MM.1S (cell line): ENCODE results near the gene ZNF428.

Experiments
- DNase-seq: peaks from one replicate; pipeline ENCODE4 v3.0.0-alpha.2; 2015
- H2AFZ ChIP-seq: fragments of 300-600 bp; sonication (generic); 2 replicates; pipeline ENCODE4 v1.6.0; 2016; ENCODE audit warnings: antibody characterized with exemption, low read length
- H3F3A ChIP-seq: fragments of 300-600 bp; sonication (generic); 2 replicates; pipeline ENCODE4 v1.6.1; 2016; ENCODE audit warnings: mild to moderate bottlenecking, antibody characterized with exemption, low read length, moderate library complexity, mixed read lengths; ENCODE audit not compliant: insufficient read depth
- H3K27ac ChIP-seq: fragments of 300-600 bp; sonication (generic); 2 replicates; pipeline ENCODE4 v1.5.1; 2016; ENCODE audit warnings: mild to moderate bottlenecking, low read length
- H3K27me3 ChIP-seq: fragments of 300-600 bp; sonication (generic); replicated peaks from 2 replicates; pipeline ENCODE4 v1.6.0; 2016; ENCODE audit warnings: low read length; ENCODE audit not compliant: insufficient read depth
- H3K36me3 ChIP-seq: fragments of 300-600 bp; sonication (generic); replicated peaks from 2 replicates; pipeline ENCODE4 v1.6.1; 2016; ENCODE audit warnings: mild to moderate bottlenecking, low read length, mixed read lengths; ENCODE audit not compliant: insufficient read depth
- H3K4me1 ChIP-seq: fragments of 300-600 bp; sonication (generic); 2 replicates; pipeline ENCODE4 v1.6.1; 2016; ENCODE audit warnings: low read length, mixed read lengths
- H3K4me2 ChIP-seq: fragments of 300-600 bp; sonication (generic); 2 replicates; pipeline ENCODE4 v1.6.0; 2016; ENCODE audit warnings: low read depth, low read length
- H3K4me3 ChIP-seq: fragments of 300-600 bp; sonication (generic); 2 replicates; pipeline ENCODE4 v1.5.1; 2016; ENCODE audit warnings: low read length, mixed read lengths
- H3K79me2 ChIP-seq: fragments of 300-600 bp; sonication (generic); 2 replicates; pipeline ENCODE4 v1.6.1; 2016; ENCODE audit warnings: mixed run types, low read length, mixed read lengths
- H3K9ac ChIP-seq: fragments of 300-600 bp; sonication (generic); 2 replicates; pipeline ENCODE4 v1.6.1; 2016; ENCODE audit warnings: low read length, mixed read lengths
- H3K9me2 ChIP-seq: fragments of 300-600 bp; sonication (generic); replicated peaks from 2 replicates; pipeline ENCODE4 v1.6.1; 2016; ENCODE audit warnings: mild to moderate bottlenecking, low read length, mixed read lengths; ENCODE audit not compliant: insufficient read depth
- H3K9me3 ChIP-seq: fragments of 300-600 bp; sonication (generic); replicated peaks from 2 replicates; pipeline ENCODE4 v1.6.1; 2016; ENCODE audit warnings: mild to moderate bottlenecking, low read length, mixed read lengths; ENCODE audit not compliant: insufficient read depth
- H4K20me1 ChIP-seq: fragments of 300-600 bp; sonication (generic); 2 replicates; pipeline ENCODE4 v1.6.1; 2016; ENCODE audit warnings: mild to moderate bottlenecking, low read length, moderate library complexity, mixed read lengths; ENCODE audit not compliant: insufficient read depth
- CTCF ChIP-seq: fragments of 300-600 bp; sonication (generic); IDR thresholded peaks from 2 replicates; pipeline ENCODE4 v1.5.1; 2016; ENCODE audit warnings: antibody characterized with exemption, low read length, mixed read lengths
- EZH2 ChIP-seq: fragments of 300-600 bp; sonication (generic); optimal IDR thresholded peaks from 2 replicates; pipeline ENCODE3; 2017; ENCODE audit warnings: low read depth, mild to moderate bottlenecking, antibody characterized with exemption, low read length, mixed read lengths
- EZH2phosphoT487 ChIP-seq: fragments of 300-600 bp; sonication (generic); IDR thresholded peaks from 2 replicates; pipeline ENCODE4 v1.6.1; 2018; ENCODE audit warnings: antibody characterized with exemption, low read length

ZNF428 gene

GRCh38 chr19:43648633-43649032, 29.2 kb upstream of the ZNF428 start:
- H2AFZ ChIP-seq: no peak overlapping the region

GRCh38 chr19:43644181-43644580, 24.8 kb upstream of the ZNF428 start:
- Histone ChIP-seq H2AFZ (no peak overlapping the region), H3K9me2 (no peaks in the 10 kb centered on the region), H3K9ac (no peak overlapping the region), H3K27me3 (peaks cover 12% of the 10 kb centered on the region), H3F3A (no peaks in the 10 kb centered on the region), H3K79me2 (no peaks in the 10 kb centered on the region), H3K4me3 (no peak overlapping the region), H3K4me1 (no peaks in the 10 kb centered on the region), H3K4me2 (no peak overlapping the region), H3K27ac (no peak overlapping the region), H4K20me1 (no peaks in the 10 kb centered on the region), H3K9me3 (no peaks in the 10 kb centered on the region), H3K36me3 (no peaks in the 10 kb centered on the region)
- DNase-seq: no peak
- no peak for TF ChIP-seq EZH2phosphoT487
- no peak for TF ChIP-seq EZH2
- TF ChIP-seq CTCF: no peak

More at GRCh38 chr19:43648633-43649032, 29.2 kb upstream of the ZNF428 start:
- no peak for DNase-seq
- Histone ChIP-seq H3K4me2 (no peak overlapping the region), H3K9me3 (no peaks in the 10 kb centered on the region), H3K27ac (no peak overlapping the region), H3K4me3 (no peak overlapping the region), H3K27me3 (no peaks in the 10 kb centered on the region), H3K9me2 (no peaks in the 10 kb centered on the region), H3K4me1 (no peaks in the 10 kb centered on the region), H3K36me3 (no peaks in the 10 kb centered on the region), H3K79me2 (no peaks in the 10 kb centered on the region), H3K9ac (no peak overlapping the region), H3F3A (no peaks in the 10 kb centered on the region), H4K20me1 (no peaks in the 10 kb centered on the region)
- TF ChIP-seq EZH2phosphoT487: no peak

GRCh38 chr19:43643326-43643725, 23.9 kb upstream of the ZNF428 start:
- Histone ChIP-seq H3K36me3 (no peaks in the 10 kb centered on the region), H3K9me3 (no peaks in the 10 kb centered on the region), H3K27me3 (peaks cover 20% of the 10 kb centered on the region), H3F3A (no peaks in the 10 kb centered on the region), H3K9me2 (no peaks in the 10 kb centered on the region), H3K9ac (no peak overlapping the region), H3K4me3 (no peak overlapping the region), H3K4me1 (no peaks in the 10 kb centered on the region), H2AFZ (no peak overlapping the region), H3K79me2 (no peaks in the 10 kb centered on the region), H3K27ac (no peak overlapping the region), H4K20me1 (no peaks in the 10 kb centered on the region), H3K4me2 (no peak overlapping the region)
- no peak for DNase-seq
- no peak for TF ChIP-seq EZH2phosphoT487
- no peak for TF ChIP-seq CTCF
- no peak for TF ChIP-seq EZH2

GRCh38 chr19:43642531-43642930, 23.1 kb upstream of the ZNF428 start:
- no peaks in the 10 kb centered on the region for H3K9me3 ChIP-seq

More at GRCh38 chr19:43642531-43642930, 23.1 kb upstream of the ZNF428 start:
- DNase-seq: no peak
- Histone ChIP-seq H3F3A (no peaks in the 10 kb centered on the region), H3K27me3 (peaks cover 28% of the 10 kb centered on the region), H3K9ac (no peak overlapping the region), H4K20me1 (no peaks in the 10 kb centered on the region), H3K27ac (no peak overlapping the region), H3K4me2 (no peak overlapping the region), H3K4me1 (no peaks in the 10 kb centered on the region), H3K36me3 (no peaks in the 10 kb centered on the region), H3K79me2 (no peaks in the 10 kb centered on the region), H2AFZ (no peak overlapping the region), H3K4me3 (no peak overlapping the region), H3K9me2 (no peaks in the 10 kb centered on the region)
- no peak for TF ChIP-seq EZH2phosphoT487
- no peak for TF ChIP-seq CTCF
- no peak for TF ChIP-seq EZH2
